Amniotic epithelial cell (primary cell): ENCODE results near the gene ACAD10.
A peak's percentile ranks its signal among the peaks of the same experiment; 100 is the strongest.
"Not testable (repeated sequence)": the region's sequence is repeated elsewhere in the genome, so short reads cannot be mapped to it uniquely, and the experiment has no call there.

ENCODE experiments used
- DNase-seq: peaks from one replicate; pipeline ENCODE4 v3.0.0-alpha.2; 2010; ENCODE audit warnings: low read depth

ACAD10 gene

GRCh38 chr12:111687255-111687654, 1.4 kb downstream of the ACAD10 start:
- no peak for DNase-seq

- DNase-seq: no peak
These were observed 2.1 kb downstream of the ACAD10 start for GRCh38 chr12:111687952-111688351.

- no peak for DNase-seq
These were observed 5.4 kb downstream of the ACAD10 start for GRCh38 chr12:111691262-111691661.

- DNase-seq: peak; percentile 14
These were observed 6.8 kb downstream of the ACAD10 start for GRCh38 chr12:111692575-111693210.

- no peak for DNase-seq
These were observed 8.0 kb downstream of the ACAD10 start for GRCh38 chr12:111693818-111694217.

- DNase-seq: no peak
These were observed 14.1 kb downstream of the ACAD10 start for GRCh38 chr12:111699962-111700361.

- peak; percentile 60 for DNase-seq
These were observed 19.8 kb downstream of the ACAD10 start for GRCh38 chr12:111705672-111706071.

- DNase-seq: no peak
These were observed 20.3 kb downstream of the ACAD10 start for GRCh38 chr12:111706145-111706544.

GRCh38 chr12:111715279-111715678, 29.4 kb downstream of the ACAD10 start:
- DNase-seq: no peak

- DNase-seq: not testable (repeated sequence)
These were observed 33.5 kb downstream of the ACAD10 start for GRCh38 chr12:111719316-111719715.

- DNase-seq: peak; percentile 26
These were observed 34.6 kb downstream of the ACAD10 start for GRCh38 chr12:111720457-111720856.

- DNase-seq: not testable (repeated sequence)
These were observed 38.0 kb downstream of the ACAD10 start for GRCh38 chr12:111723646-111724360.

- DNase-seq: no peak
These were observed 42.9 kb downstream of the ACAD10 start for GRCh38 chr12:111728795-111729194.

GRCh38 chr12:111730420-111730819, 44.6 kb downstream of the ACAD10 start:
- DNase-seq: no peak

GRCh38 chr12:111732786-111733185, 46.9 kb downstream of the ACAD10 start:
- no peak for DNase-seq

- DNase-seq: no peak
These were observed 47.6 kb downstream of the ACAD10 start for GRCh38 chr12:111733340-111733915.

- not testable (repeated sequence) for DNase-seq
These were observed 53.7 kb downstream of the ACAD10 start for GRCh38 chr12:111739524-111739923.

- peak; percentile 55 for DNase-seq
These were observed 55.5 kb downstream of the ACAD10 start for GRCh38 chr12:111741235-111741812.

- DNase-seq: no peak
These were observed 59.4 kb downstream of the ACAD10 start for GRCh38 chr12:111745211-111745610.

GRCh38 chr12:111747333-111747732, 61.5 kb downstream of the ACAD10 start:
- no peak for DNase-seq

- DNase-seq: no peak
These were observed 62.4 kb downstream of the ACAD10 start for GRCh38 chr12:111748151-111748672.

GRCh38 chr12:111748867-111749266, 63.0 kb downstream of the ACAD10 start:
- DNase-seq: no peak

GRCh38 chr12:111749391-111749790, 63.5 kb downstream of the ACAD10 start:
- DNase-seq: no peak
